ENCODE data around the gene SLC25A23.

Gene SLC25A23

DNA sequence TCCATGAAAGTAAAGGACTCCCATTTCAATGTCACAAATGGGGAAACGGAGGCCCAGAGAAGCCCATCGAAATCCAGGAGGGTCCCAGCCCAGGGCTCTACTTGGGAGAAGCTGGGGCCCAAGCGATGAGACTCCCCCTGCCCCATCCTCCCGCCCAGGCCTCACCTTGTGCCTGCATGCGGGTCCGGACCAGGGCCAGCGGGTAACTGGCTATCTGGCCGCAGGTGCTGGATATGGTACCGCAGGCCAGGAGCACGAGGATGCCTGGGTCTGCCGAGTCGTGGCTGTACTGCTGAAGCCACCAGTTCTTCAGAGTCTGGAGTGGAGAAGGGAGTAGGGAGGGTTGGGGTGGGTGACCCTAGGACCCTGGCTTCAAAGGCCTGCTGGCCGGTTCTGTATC lies 15.6 kb downstream of the SLC25A23 start:
- TF ChIP-seq, protein P1, sequence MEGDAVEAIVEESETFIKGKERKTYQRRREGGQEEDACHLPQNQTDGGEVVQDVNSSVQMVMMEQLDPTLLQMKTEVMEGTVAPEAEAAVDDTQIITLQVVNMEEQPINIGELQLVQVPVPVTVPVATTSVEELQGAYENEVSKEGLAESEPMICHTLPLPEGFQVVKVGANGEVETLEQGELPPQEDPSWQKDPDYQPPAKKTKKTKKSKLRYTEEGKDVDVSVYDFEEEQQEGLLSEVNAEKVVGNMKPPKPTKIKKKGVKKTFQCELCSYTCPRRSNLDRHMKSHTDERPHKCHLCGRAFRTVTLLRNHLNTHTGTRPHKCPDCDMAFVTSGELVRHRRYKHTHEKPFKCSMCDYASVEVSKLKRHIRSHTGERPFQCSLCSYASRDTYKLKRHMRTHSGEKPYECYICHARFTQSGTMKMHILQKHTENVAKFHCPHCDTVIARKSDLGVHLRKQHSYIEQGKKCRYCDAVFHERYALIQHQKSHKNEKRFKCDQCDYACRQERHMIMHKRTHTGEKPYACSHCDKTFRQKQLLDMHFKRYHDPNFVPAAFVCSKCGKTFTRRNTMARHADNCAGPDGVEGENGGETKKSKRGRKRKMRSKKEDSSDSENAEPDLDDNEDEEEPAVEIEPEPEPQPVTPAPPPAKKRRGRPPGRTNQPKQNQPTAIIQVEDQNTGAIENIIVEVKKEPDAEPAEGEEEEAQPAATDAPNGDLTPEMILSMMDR (IDR thresholded peaks at IDR 0.05; ENCODE audit: control insufficient read depth, extremely low read depth, insufficient read depth) = no peak
- no peak overlapping the region for H3K4me3 ChIP-seq (ENCODE audit: low read depth, low read length)
- no peak for DNase-seq (ENCODE audit: low read depth)

DNA sequence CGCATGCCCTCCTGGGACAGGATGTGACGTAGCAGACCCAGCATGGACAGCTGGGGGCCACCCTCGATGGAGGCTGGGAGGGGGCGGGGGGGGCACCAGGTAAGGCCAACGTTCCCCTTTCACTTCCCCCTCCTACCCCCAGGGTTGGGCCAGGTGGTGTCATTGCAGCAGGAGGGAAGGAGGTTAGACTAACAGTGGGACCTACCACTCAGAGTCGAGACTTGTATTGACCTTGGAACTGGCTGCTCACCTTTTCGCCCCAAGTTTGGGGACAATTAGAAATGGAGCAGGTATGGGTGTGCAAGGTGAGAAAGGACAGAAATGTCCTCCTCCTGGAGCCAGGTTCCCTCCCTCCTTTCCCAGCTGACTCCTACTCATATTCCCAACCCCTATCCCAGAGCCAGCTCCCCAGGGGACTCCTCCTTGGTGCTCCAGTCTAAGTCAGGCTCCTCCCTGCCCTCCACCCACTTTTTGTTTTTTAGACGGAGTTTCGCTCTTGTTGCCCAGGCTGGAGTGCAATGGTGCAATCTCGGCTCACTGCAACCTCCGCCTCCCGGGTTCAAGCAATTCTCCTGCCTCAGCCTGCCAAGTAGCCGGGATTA lies 17.4 kb downstream of the SLC25A23 start:
- TF ChIP-seq, protein P1 (IDR thresholded peaks at IDR 0.05; ENCODE audit: control insufficient read depth, extremely low read depth, insufficient read depth) = no peak
- H3K4me3 ChIP-seq (ENCODE audit: low read depth, low read length) = no peak overlapping the region
- no peak for DNase-seq (ENCODE audit: low read depth)

DNA sequence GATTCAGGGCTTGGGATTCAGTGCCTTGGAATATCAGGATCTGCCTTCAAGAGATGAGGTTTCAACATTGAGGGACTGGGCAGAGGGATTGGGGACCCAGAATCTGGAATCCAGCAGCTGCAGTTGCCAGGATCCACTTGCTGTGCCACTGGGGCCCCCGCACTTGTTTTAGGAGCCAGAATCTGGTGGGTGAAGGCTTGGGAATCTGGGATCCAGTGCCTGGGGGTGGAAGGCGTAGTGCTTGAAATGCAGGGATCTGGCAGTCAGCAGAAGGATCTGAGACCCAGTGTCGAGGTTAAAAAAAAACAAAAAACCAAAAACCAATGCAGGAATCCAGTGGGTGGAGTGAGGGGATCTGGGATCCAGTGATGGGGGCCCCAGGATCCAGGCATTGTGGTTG lies 18.7 kb downstream of the SLC25A23 start:
- DNase-seq (ENCODE audit: low read depth) = no peak
- TF ChIP-seq, protein P1 (IDR thresholded peaks at IDR 0.05; ENCODE audit: control insufficient read depth, extremely low read depth, insufficient read depth) = no peak

DNA sequence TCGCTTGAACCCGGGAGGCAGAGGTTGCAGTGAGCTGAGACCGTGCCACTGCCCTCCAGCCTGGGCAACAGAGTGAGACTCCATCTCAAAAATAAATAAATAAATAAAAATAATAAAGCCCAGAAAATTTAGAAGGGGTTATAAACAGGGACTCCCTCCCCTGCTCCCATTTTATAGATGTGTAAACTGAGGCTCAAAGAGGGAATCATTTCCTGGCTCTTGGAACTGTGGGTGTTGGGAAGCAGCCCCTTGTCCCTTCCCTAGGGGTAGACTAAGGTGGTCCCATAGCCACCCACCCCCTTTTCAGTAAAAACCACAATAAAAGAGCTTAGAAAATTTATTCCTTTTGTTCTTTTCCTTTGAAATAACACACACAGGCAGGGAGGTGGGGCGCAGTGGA lies 19.8 kb downstream of the SLC25A23 start:
- TF ChIP-seq, protein P1 (IDR thresholded peaks at IDR 0.05; ENCODE audit: control insufficient read depth, extremely low read depth, insufficient read depth) = no peak
- no peak for DNase-seq (ENCODE audit: low read depth)
- no peak overlapping the region for H3K4me3 ChIP-seq (ENCODE audit: low read depth, low read length)

More for the DNA sequence above, 18.7 kb downstream of the SLC25A23 start:
- H3K4me3 ChIP-seq (ENCODE audit: low read depth, low read length) = no peak overlapping the region

DNA sequence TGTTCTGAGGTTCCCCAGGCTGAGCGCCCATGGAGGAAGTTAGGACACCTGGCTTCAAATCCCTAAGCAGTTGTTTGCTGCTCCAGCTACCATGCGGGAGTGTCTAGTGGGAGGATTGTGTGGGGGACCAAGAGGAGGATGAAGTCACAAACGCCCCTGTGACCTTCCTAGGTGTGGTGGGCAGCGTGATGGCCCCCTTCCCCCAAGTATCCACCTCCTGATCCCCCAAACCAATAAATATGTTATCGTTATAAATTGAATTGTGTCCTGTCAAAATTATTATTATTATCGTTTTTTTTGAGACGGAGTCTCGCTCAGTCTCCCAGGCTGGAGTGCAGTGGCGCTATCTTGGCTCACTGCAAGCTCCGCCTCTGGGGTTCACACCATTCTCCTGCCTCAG lies 25.9 kb downstream of the SLC25A23 start, which contains the start of gene SLC25A41:
SLC25A41 (minus strand) TSS at position 101 of the 400 bp plus-strand sequence; CDS start at position 31, 70 bp downstream.
- TF ChIP-seq, protein P1 (IDR thresholded peaks at IDR 0.05; ENCODE audit: control insufficient read depth, extremely low read depth, insufficient read depth) = no peak
- H3K4me3 ChIP-seq (ENCODE audit: low read depth, low read length) = no peak within 1 kb of the TSS
- no peak for DNase-seq (ENCODE audit: low read depth)

DNA sequence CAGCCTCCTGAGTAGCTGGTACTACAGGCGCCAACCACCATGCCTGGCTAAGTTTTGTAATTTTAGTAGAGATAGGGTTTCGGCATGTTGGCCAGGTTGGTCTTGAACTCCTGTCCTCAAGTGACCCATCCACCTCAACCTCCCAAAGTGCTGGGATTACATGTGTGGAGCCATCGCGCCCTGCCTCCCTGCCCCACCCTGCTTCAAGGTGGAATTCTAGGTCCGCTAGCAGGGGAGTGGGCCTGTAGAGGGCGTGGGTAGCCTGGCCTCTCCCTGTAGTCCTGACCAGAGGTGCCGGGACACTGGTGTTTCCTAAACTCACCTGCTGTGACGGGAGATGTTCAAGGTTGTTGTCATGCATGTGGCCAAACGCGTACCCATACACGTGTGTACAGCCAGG lies 26.4 kb downstream of the SLC25A23 start:
- no peak overlapping the region for H3K4me3 ChIP-seq (ENCODE audit: low read depth, low read length)
- TF ChIP-seq, protein P1 (IDR thresholded peaks at IDR 0.05; ENCODE audit: control insufficient read depth, extremely low read depth, insufficient read depth) = no peak
- DNase-seq (ENCODE audit: low read depth) = no peak

DNA sequence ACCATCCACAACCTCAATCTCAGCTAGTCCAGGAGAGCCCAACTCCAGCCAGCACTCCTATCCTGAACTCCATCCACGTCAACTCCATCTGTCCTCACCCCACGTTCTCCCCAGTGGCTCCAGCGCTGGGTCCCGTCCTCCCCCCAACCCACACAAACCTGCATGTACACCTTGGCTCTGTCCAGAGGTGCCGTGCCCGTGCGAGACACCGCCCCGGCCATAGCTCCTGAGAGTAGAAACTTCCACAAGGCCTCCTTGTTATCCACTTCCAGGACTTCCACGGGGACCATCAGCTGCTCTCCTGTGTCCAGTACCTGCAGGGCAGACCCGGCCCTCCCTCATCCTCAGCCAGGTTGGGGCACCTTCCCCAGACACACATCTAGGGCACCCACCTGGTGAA lies 27.7 kb downstream of the SLC25A23 start:
- H3K4me3 ChIP-seq (ENCODE audit: low read depth, low read length) = no peak overlapping the region
- TF ChIP-seq, protein P1 (IDR thresholded peaks at IDR 0.05; ENCODE audit: control insufficient read depth, extremely low read depth, insufficient read depth) = no peak

More for the DNA sequence above, 27.7 kb downstream of the SLC25A23 start:
- no peak for DNase-seq (ENCODE audit: low read depth)
